ENCODE data around the gene PIAS1. TPM values are rescaled to one million over a fixed set of nuclear protein-coding genes. Genes with fewer than 3 reads are reported as not detected.

The PIAS1 gene
- total RNA-seq, 2 donors from 2014 or later = 31.3 to 42.7 TPM

DNA sequence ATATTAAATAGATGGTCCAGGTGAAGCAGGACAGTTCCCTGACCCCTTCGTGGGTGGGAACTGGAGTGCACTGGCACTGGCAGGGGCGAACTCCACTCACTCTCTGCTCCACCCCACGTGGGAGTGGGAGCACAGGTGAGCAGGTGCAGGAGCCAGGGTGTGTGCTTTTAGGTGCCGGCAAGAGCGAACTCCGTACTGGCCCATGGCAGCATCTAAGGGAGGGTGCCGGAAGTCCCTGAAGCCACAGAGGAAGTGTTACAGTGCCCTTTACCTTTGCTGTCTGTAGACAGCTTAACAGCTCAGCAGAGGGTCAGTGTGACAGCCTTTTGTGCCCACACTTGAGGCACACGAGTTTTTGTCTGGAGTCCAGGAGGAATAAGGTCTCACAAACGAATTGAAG, 26.7 kb upstream of the PIAS1 start:
- Mint-ChIP-seq H3K4me3 (no peak overlapping the region), H3K9me3 (no peaks in the 10 kb centered on the region), H3K36me3 (ENCODE audit: low read depth) (no peaks in the 10 kb centered on the region), H3K4me1 (no peaks in the 10 kb centered on the region), H3K27me3 (peaks cover 6% of the 10 kb centered on the region), H3K27ac (no peak overlapping the region)
- no peak for ATAC-seq (replicated peaks)

DNA sequence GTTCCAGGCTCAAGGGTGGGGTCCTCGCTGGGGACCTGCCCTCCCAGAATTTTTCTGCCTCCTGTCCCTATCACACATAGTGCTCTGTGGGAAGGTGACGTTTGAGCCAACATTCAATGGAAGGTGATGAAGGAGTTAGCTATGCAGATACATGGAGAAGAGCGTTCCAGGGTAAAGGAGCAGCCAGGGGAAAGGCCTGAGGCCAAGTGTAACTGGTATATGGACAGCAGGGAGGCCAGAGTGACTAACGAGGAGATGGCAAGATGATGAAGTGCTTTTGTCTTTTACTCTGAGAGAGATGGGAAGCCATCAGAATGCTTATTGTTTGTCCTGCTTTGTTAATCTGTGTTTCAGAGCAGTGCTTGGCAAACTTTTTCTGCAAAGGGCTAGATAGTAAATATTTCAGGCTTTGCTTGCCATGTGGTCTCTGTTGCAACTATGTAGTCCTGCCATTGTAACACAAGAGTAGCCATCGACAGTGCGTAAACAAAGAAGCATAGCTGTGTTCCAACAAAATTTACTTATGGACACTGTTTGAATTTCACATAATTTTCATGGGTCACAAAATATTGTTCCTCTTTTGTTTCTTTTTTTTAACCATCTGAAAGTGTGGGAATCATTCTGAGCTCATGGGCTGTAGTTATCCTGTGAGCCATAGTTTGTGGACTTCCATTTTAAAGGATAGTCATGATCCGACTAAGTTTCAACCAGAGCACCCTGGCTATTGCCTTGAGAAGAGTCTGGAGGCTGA, 25.8 kb upstream of the PIAS1 start:
- Mint-ChIP-seq H3K27ac (no peak overlapping the region), H3K4me1 (no peaks in the 10 kb centered on the region), H3K27me3 (peaks cover 7% of the 10 kb centered on the region), H3K9me3 (no peaks in the 10 kb centered on the region), H3K4me3 (no peak overlapping the region), H3K36me3 (ENCODE audit: low read depth) (no peaks in the 10 kb centered on the region)
- no peak for ATAC-seq (replicated peaks)

DNA sequence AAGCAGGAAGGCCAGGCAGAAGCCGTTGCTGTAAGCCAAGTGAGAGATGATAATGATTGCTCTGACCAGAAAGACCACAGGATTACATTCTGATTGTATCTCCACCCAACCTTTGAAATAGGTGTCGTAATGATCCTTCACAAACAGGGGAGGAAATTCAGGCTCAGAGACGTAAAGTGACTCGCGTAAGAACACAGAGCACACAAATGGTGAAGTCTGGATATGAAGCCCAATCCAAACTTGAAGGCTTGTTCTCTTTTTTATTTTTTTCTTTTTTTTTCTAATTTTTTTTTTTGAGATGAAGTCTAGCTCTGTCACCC, 25.3 kb upstream of the PIAS1 start:
- Mint-ChIP-seq H3K36me3 (ENCODE audit: low read depth) (no peaks in the 10 kb centered on the region), H3K4me3 (no peak overlapping the region), H3K27me3 (peaks cover 13% of the 10 kb centered on the region), H3K9me3 (no peaks in the 10 kb centered on the region), H3K27ac (no peak overlapping the region), H3K4me1 (no peaks in the 10 kb centered on the region)
- no peak for ATAC-seq (replicated peaks)

DNA sequence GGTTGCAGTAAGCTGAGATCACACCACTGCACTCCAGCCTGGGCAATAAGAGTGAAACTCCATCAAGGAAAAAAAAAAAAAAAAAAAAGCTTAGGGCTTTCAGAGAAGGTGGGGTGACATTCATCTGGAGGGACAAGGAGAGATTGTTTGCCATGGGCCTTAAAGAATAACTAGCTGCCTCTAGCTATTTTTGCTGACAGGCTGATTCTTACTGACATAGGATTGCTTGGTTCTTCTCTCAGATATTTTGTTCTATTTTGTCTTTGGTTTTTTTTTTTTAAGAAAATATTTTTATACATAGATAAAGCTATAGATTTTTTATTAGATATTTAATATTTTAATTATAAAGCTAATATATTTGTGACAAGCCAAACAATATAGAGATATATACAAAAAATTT, 24.2 kb upstream of the PIAS1 start:
- H3K27me3 Mint-ChIP-seq = peaks cover 18% of the 10 kb centered on the region
- H3K27ac Mint-ChIP-seq = no peak overlapping the region
- H3K9me3 Mint-ChIP-seq = no peaks in the 10 kb centered on the region
- ATAC-seq (replicated peaks) = no peak
- H3K4me1 Mint-ChIP-seq = no peaks in the 10 kb centered on the region
- H3K36me3 Mint-ChIP-seq (ENCODE audit: low read depth) = no peaks in the 10 kb centered on the region
- H3K4me3 Mint-ChIP-seq = no peak overlapping the region

DNA sequence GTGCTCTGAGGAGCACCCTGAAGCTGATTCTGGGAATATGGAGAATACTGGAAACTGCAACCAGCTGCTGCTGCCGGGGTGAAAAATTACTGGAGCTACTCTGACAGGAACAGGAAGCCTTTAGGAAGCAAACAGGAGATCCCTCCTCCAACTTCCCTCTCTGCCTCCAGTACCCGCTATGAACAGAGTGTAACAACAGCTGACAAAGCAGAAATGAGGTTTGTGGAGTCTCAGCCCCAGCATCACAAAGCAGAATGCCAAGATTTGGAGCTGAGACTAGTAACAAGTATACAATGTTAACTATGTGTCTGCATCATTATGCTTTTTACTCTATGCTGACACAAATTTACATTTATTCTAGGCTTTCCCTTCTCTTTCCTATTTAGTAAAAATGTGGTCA, 22.7 kb upstream of the PIAS1 start:
- H3K4me1 Mint-ChIP-seq = no peaks in the 10 kb centered on the region
- H3K4me3 Mint-ChIP-seq = no peak overlapping the region
- no peaks in the 10 kb centered on the region for H3K36me3 Mint-ChIP-seq (ENCODE audit: low read depth)
- no peak for ATAC-seq (replicated peaks)
- H3K27me3 Mint-ChIP-seq = peaks cover 24% of the 10 kb centered on the region
- no peaks in the 10 kb centered on the region for H3K9me3 Mint-ChIP-seq
- no peak overlapping the region for H3K27ac Mint-ChIP-seq

DNA sequence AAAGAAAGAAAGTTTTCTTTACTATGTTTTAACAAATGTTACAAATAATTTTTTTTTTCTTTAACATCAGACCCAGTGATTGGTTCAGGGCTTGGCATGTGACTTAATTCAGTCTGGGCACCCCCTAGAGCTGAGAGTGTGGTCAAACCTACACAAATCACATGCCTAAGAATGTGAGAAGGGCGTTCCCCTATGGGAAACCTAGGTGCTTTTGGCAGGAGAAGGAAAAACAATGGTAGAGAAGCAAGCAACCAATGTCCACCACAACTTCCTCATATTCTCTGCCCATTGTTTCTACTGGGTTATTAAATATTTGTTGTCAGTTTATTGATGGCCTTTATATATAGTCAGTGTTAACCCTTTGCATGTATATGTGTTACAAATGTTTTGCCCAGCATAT, 21.4 kb upstream of the PIAS1 start:
- Mint-ChIP-seq H3K27me3 (peaks cover 35% of the 10 kb centered on the region), H3K4me1 (no peaks in the 10 kb centered on the region), H3K36me3 (ENCODE audit: low read depth) (no peaks in the 10 kb centered on the region), H3K9me3 (no peaks in the 10 kb centered on the region), H3K27ac (no peak overlapping the region), H3K4me3 (no peak overlapping the region)
- no peak for ATAC-seq (replicated peaks)

DNA sequence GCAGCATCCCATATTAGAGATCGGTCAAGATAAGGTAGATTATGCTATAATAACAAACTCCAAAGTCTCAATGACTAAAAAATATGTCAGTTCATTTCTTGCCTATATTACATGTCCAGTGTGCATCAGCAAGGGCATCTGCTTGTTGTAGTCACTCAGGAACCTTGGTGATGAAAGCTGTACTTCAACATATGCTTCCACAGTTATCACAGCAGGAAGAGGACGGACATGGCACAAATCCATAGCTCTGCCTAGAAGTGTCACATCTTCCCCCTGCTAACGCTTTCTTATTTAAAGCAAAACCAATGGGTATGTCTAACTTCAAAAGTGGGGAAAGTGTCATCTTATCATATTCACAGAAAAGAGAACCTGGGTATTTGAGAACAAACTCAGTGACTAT, 20.0 kb upstream of the PIAS1 start:
- H3K36me3 Mint-ChIP-seq (ENCODE audit: low read depth) = no peaks in the 10 kb centered on the region
- no peak overlapping the region for H3K4me3 Mint-ChIP-seq
- H3K4me1 Mint-ChIP-seq = no peaks in the 10 kb centered on the region
- no peaks in the 10 kb centered on the region for H3K9me3 Mint-ChIP-seq
- peaks cover 38% of the 10 kb centered on the region for H3K27me3 Mint-ChIP-seq
- no peak for ATAC-seq (replicated peaks)
- no peak overlapping the region for H3K27ac Mint-ChIP-seq

DNA sequence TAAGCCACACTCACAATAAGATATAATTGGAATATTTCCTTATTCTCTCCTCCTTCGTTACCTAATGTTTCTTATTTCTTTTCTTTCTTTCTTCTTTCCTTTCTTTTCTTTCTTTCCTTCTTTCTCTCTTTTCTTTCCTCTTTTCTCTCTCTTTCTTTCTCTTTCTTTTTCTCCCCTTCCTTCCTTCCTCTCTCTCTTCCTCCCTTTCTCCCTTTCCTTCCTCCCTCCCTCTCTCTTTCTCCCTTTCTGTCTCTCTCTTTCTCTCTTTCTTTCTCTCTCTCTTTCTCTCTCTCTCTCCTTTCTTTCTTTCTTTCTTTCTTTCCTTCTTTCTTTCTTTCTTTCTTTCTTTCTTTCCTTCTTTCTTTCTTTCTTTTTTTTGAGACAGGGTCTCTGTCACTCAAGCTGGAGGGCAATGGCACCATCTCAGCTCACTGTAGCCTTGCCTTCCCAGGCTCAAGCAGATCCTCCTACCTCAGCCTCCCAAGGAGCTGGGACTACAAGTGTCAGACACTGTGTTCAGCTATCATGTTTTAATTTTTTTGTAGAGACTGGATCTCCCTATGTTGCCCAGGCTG, 19.3 kb upstream of the PIAS1 start:
- peaks cover 41% of the 10 kb centered on the region for H3K27me3 Mint-ChIP-seq
- H3K36me3 Mint-ChIP-seq (ENCODE audit: low read depth) = no peaks in the 10 kb centered on the region
- no peaks in the 10 kb centered on the region for H3K4me1 Mint-ChIP-seq
- no peaks in the 10 kb centered on the region for H3K9me3 Mint-ChIP-seq
- no peak overlapping the region for H3K4me3 Mint-ChIP-seq
- ATAC-seq (replicated peaks) = no peak
- no peak overlapping the region for H3K27ac Mint-ChIP-seq

DNA sequence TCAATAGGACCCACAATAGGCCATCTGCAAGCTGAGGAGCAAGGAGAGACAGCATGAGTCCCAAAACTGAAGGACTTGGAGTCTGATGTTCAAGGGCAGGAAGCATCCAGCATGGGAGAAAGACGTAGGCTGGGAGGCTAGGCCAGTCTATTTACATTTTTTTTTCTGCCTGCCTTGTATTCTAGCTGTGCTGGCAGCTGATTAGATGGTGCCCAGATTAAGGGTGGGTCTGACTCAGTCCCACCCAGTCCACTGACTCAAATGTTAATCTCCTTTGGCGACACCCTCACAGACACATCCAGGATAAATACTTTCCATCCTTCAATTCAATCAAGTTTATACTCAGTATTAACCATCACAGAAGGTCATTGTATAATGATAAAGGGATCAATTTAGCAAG, 15.9 kb upstream of the PIAS1 start:
- no peaks in the 10 kb centered on the region for H3K9me3 Mint-ChIP-seq
- no peak overlapping the region for H3K27ac Mint-ChIP-seq
- H3K27me3 Mint-ChIP-seq = peaks cover 42% of the 10 kb centered on the region
- ATAC-seq (replicated peaks) = no peak
- H3K36me3 Mint-ChIP-seq (ENCODE audit: low read depth) = no peaks in the 10 kb centered on the region
- no peaks in the 10 kb centered on the region for H3K4me1 Mint-ChIP-seq
- H3K4me3 Mint-ChIP-seq = no peak overlapping the region

DNA sequence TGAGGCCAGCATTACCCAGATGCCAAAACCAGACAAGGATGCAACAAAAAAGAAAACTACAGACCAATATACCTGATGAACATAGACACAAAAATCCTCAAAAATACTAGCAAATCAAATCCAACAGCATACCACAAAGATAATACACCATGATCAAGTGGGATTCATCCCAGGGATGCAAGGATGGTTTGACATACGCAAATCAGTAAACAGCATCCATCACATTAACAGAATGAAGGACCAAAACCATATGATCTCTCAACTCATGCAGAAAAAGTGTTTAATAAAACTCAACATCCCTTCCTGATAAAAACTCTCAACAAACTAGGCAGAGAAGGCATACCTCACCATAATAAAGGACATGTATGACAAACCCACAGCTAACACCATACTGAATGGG, 14.0 kb upstream of the PIAS1 start:
- Mint-ChIP-seq H3K4me1 (no peaks in the 10 kb centered on the region), H3K9me3 (no peaks in the 10 kb centered on the region), H3K36me3 (ENCODE audit: low read depth) (no peaks in the 10 kb centered on the region), H3K4me3 (no peak overlapping the region), H3K27ac (no peak overlapping the region), H3K27me3 (peaks cover 30% of the 10 kb centered on the region)
- ATAC-seq (replicated peaks) = no peak

DNA sequence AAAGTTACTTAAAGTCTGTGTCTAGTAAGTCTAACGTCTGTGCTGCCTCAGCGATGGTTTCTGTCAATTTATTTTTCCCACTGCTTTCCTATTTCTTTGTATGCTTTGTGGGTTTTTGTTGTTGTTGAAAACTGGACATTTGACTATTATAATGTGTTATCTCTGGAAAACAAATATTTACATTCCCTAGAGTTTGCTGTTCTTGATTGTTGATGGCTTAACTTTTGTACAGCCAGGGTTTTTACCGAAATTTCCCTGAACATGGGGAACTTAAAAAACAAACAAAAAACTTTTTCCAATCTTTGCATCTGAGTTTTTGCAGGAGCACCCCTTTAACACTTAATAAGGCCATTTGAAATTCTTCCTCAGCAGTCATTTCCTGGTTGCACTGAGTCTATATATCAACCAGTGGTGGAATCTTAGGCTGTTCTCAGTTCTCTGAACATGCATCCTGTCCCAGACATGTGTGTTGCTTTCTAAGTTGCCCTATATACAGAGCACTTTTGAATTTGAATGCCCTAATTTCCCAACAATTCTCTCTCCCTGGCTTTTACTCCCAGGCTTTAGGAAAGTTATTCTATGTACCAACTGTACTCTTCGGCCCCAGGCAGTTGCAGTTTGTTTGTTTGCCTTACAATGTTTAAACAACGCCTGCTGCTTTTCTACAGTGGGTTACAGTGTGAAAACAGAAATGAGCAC, 11.8 kb upstream of the PIAS1 start:
- H3K27me3 Mint-ChIP-seq = peaks cover 20% of the 10 kb centered on the region
- no peaks in the 10 kb centered on the region for H3K36me3 Mint-ChIP-seq (ENCODE audit: low read depth)
- no peaks in the 10 kb centered on the region for H3K4me1 Mint-ChIP-seq
- no peak overlapping the region for H3K4me3 Mint-ChIP-seq
- ATAC-seq (replicated peaks) = no peak
- no peaks in the 10 kb centered on the region for H3K9me3 Mint-ChIP-seq
- no peak overlapping the region for H3K27ac Mint-ChIP-seq

DNA sequence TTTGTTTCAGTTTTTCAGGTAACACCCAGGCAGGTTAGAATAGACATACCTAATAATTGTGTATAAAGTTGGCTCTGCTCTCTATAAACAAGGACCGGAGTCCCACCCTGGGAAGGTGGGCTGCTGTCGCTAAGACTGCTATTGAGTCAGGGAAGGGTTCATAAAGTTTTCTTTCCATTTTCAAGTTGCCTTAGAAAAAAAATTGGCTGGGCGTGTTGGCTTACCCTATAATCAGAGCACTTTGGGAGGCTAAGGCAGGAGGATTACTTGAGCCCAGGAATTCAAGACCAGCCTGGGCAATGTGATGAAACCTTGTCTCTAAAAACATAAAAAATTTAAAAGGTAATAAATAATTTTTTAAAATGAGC, 11.3 kb upstream of the PIAS1 start:
- H3K4me1 Mint-ChIP-seq = no peaks in the 10 kb centered on the region
- no peaks in the 10 kb centered on the region for H3K9me3 Mint-ChIP-seq
- peaks cover 17% of the 10 kb centered on the region for H3K27me3 Mint-ChIP-seq
- H3K27ac Mint-ChIP-seq = no peak overlapping the region
- H3K4me3 Mint-ChIP-seq = no peak overlapping the region
- H3K36me3 Mint-ChIP-seq (ENCODE audit: low read depth) = no peaks in the 10 kb centered on the region
- no peak for ATAC-seq (replicated peaks)

DNA sequence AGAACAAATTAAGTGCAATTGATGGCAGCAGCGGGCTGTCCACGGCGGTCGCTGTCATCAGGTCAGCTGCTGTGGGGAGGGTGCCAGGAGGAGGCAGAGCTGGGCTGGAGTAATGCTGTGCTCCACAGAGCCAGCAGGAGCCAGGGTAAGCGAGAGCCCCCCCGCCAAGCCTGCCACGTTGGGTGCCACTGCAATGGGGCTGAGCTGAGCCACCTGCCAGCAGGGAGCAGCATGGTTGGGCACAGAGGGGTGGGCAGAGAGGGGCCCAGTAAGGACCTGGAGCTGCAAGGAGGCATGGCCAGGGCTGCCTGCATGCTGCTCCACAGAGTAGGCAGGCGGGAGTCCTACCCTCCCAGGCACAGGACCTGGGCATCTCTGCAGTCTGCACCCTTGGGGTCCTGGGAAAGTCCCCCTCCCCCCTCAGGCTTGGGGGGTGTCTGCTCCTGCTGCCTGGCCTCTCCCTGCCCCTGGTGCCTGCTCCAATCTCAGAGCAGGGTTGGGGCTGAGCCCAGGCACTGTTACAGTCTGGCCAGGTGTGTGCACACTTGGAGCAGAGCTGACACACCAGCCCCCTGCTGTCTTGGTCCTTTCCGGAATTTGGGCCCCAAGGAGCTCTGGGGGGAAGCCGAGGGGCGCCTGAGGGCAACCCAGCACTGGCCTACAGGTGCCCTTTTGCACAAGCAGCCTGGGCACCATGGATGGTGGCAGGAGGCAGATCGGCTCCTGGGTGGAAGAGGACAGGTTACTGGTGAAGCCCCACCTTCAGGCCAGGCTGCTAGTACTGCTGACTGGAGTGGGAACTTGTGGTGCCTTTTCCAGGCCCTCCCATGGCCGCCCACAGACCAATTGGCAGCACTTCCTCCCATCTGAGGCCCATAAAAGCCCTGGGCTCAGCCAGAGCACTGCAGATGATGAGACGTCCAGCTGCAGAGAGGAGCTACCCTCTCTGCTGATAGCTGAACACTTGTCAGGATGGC, 8.5 kb upstream of the PIAS1 start:
- Mint-ChIP-seq H3K36me3 (ENCODE audit: low read depth) (no peaks in the 10 kb centered on the region), H3K27ac (no peak overlapping the region), H3K4me1 (no peaks in the 10 kb centered on the region), H3K9me3 (no peaks in the 10 kb centered on the region), H3K4me3 (no peak overlapping the region), H3K27me3 (peaks cover 9% of the 10 kb centered on the region)
- ATAC-seq (replicated peaks) = no peak

DNA sequence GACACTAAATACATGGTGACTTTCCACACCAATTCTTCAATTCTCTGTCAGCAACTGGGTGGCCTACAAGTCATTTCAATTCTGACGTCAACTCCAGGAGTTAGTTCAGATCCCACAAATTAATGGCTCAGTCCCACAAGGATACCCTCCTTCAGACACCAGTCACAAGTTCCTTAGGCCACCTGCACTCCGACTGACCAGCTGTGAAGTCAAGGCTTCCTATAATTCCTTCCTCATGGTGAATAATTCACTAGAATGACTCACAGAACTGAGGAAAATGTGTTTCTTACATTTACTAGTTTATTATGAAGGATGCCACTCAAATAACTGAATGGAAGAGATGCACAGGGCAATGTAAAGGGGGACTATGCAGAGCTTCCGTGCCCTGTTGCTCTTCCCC, 6.3 kb upstream of the PIAS1 start:
- peaks cover 15% of the 10 kb centered on the region for H3K27me3 Mint-ChIP-seq
- H3K4me3 Mint-ChIP-seq = no peak overlapping the region
- no peak overlapping the region for H3K27ac Mint-ChIP-seq
- no peak for ATAC-seq (replicated peaks)
- no peaks in the 10 kb centered on the region for H3K9me3 Mint-ChIP-seq
- no peaks in the 10 kb centered on the region for H3K4me1 Mint-ChIP-seq
- H3K36me3 Mint-ChIP-seq (ENCODE audit: low read depth) = no peaks in the 10 kb centered on the region

Measured in activated T-helper 17 cell treated with anti-CD3 and anti-CD28 coated beads, Interleukin-2, amount 50 U/mL, for 72 hours (primary cell).